GM12892 (cell line): Measurements from ENCODE around the gene KIAA1549.

ENCODE experiments used
- DNase-seq: peaks from one replicate; pipeline ENCODE4 v3.0.0; 2011; ENCODE audit not compliant: insufficient read length
- FAIRE-seq: peaks from 2 replicates; lab custom pipeline; 2011; peaks lifted over from hg19 to GRCh38; lab: Jason Lieb, UNC
- POLR2A ChIP-seq: IDR thresholded peaks from 2 replicates; pipeline ENCODE4 v1.6.1; 2011; ENCODE audit warnings: low read depth, low read length, control low read depth
- POLR2AphosphoS5 ChIP-seq: IDR thresholded peaks from 2 replicates; pipeline ENCODE4 v1.6.1; 2011; ENCODE audit warnings: low read depth, low read length, control low read depth
- TAF1 ChIP-seq: IDR thresholded peaks from 2 replicates; pipeline ENCODE4 v1.6.1; 2011; ENCODE audit warnings: low read depth, mild to moderate bottlenecking, control low read depth, low read length, borderline replicate concordance

KIAA1549 gene

DNA sequence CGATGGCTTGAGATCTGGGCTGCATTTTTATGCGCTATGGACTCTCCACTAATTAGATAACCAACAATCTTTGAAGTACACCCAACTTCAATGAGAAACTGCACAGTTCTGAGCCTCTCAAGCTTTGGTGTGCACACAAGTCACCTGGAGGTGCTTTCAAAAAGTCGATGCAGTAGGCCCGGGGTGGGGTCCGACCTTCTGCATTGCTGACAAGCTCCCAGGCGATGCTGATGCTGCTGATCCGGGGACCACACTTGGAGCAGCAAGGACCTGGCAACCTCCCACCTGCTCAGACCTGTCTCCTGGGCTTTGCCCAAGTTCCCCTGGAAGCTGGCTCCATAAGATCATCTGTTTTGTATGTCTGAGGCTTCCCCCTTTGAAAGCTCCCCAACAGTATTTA is 10.7 kb downstream of the KIAA1549 start:
- TF ChIP-seq TAF1 (no peak), POLR2AphosphoS5 (no peak), POLR2A (no peak)
- no peak for FAIRE-seq
- no peak for DNase-seq

GRCh38 chr7:138967159-138967558 is 14.0 kb downstream of the KIAA1549 start:
- no peak for DNase-seq
- FAIRE-seq: no peak
- TF ChIP-seq TAF1 (no peak), POLR2A (no peak), POLR2AphosphoS5 (no peak)

DNA sequence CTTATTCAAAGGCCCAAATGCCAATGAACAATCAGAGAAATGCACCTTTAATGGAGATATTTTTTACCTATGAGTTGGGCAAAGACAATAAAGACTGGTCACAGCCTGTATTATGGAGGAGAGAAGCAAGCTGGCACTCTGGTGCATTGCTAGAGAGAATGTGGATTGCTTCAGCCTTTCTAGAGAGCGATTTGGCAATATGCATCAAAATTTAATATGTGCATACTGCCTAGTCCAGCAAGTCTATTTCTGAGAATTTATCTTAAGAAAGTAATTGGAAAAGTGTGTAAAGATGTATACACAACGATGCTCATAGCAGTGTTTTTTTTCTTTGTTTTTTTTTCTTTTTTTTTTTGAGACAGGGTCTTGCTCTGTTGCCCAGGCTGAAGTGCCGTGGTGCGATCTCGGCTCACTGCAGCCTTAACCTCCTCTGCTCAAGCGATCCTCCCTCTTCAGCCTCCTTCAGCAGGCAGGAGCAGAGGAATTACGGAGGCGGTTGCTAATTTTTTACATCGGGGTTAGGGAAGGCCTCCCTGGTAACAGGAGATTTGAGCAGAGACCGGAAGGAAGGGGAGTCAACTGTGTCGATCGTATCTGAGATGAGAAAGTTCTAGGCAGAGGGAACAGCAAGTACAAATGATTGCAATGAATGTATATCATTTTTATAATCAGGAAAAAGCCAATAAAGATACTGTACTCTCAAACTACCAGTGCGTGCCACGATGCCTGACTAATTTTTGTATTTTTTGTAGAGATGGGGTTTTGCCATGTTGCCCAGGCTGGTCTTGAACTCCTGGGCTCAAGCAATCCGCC is 16.4 kb downstream of the KIAA1549 start:
- TF ChIP-seq POLR2AphosphoS5 (no peak), POLR2A (no peak), TAF1 (no peak)
- FAIRE-seq: no peak

GRCh38 chr7:138963675-138964074 is 17.5 kb downstream of the KIAA1549 start:
- TF ChIP-seq POLR2AphosphoS5 (no peak), TAF1 (no peak), POLR2A (no peak)
- no peak for FAIRE-seq
- DNase-seq: no peak

More for the DNA sequence above, 16.4 kb downstream of the KIAA1549 start:
- DNase-seq: no peak

DNA sequence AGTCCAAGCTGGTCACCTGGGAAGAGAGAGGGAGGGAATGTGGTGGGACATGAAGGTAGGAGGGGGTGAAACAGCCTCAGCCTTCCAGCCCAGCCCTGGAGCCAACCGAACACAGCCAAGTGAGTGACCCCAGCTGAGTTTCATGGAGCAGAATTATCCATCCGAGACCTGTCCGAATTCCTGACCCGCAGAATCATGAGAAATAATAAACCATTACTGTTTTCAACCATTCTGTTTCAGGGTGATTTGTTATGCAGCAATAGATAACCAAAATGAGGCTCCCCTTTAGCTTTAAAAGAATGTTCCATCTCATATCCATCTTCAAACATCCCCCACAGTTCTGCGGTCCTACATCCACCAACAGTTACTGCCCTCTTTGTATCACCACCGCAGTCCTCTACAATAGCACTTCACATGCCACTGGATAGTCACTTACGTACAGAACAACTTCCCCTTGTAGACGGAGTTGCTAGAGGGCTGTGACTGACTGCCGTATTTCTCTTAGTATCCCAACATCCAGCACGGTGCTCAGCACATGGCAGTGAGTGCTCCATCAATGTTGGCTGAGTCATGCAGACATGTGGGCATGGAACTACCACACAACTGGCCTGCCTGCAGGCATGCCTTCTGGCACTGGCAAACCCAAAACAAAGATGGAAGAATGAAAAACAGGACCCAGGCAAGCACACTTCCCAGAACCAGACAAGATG is 18.5 kb downstream of the KIAA1549 start:
- no peak for FAIRE-seq
- no peak for DNase-seq
- TF ChIP-seq TAF1: no peak
- no peak for TF ChIP-seq POLR2AphosphoS5
- TF ChIP-seq POLR2A: no peak

GRCh38 chr7:138961159-138961558 is 20.0 kb downstream of the KIAA1549 start:
- DNase-seq (no peak), FAIRE-seq (no peak)
- TF ChIP-seq POLR2AphosphoS5 (no peak), TAF1 (no peak), POLR2A (no peak)

GRCh38 chr7:138958391-138958956 is 22.7 kb downstream of the KIAA1549 start:
- FAIRE-seq (no peak), DNase-seq (no peak)
- no peak for TF ChIP-seq POLR2AphosphoS5
- TF ChIP-seq POLR2A: no peak
- no peak for TF ChIP-seq TAF1

DNA sequence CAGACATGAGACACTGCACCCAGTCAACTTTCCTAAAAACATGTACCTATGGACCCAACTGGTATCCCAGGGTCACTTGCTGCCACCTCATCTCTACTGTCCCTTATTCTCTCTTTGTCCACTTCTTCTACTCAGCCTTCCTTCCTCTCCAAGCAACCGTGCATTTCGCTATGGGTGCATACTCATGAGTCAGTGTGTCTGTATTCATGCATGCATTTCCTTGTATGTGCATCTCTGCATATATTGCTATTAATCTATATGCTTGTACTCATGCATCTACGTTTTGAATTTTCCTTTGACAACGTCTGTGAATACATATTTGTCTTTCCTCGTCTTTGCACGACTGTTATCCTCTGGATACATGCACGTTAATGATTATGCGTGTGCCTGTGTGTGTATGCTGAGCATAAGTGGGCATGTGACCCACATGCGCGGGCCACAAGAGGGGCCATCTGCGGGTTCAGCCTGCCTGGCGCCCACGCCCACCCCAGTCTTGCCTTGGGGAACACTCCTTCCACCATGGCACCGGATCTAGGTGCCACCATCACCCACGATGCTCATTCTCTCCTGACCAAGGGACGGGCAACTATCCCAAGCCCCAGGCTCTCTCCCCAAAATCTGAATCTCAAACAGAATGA is 23.3 kb downstream of the KIAA1549 start:
- TF ChIP-seq TAF1 (no peak), POLR2AphosphoS5 (no peak), POLR2A (no peak)
- FAIRE-seq (no peak), DNase-seq (no peak)

DNA sequence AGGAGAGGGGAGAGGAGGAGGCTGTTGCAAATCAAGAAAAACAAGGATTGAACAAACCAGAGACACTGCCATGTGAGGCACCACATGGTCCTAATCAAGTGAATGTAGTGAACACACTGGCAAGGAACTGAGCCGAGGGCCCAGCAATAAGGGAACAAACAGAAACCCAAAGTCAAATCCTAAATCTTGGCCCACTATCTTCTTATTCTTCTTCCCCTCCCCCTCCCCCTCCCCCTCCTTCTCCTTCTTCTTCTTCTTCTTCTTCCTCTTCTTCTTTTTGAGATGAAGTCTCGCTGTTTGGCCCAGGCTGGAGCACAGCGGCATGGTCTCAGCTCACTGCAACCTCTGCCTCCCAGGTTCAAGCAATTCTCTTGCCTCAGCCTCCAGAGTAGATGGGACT is 24.0 kb downstream of the KIAA1549 start:
- FAIRE-seq: no peak
- no peak for DNase-seq
- TF ChIP-seq POLR2AphosphoS5 (no peak), TAF1 (no peak), POLR2A (no peak)

GRCh38 chr7:138954545-138955475 is 26.4 kb downstream of the KIAA1549 start:
- no peak for FAIRE-seq
- DNase-seq: no peak
- TF ChIP-seq POLR2AphosphoS5 (no peak), POLR2A (no peak), TAF1 (no peak)
